CD4-positive, alpha-beta T cell treated with Interleukin-15 for 4 hours (primary cell): ENCODE results near the gene HIPK2.
A peak's percentile ranks its signal among the peaks of the same experiment; 100 is the strongest.

Experiments used
- DNase-seq: peaks from one replicate; pipeline ENCODE4 v3.0.0-alpha.2; 2020; ENCODE audit warnings: low spot score

HIPK2 gene

DNA sequence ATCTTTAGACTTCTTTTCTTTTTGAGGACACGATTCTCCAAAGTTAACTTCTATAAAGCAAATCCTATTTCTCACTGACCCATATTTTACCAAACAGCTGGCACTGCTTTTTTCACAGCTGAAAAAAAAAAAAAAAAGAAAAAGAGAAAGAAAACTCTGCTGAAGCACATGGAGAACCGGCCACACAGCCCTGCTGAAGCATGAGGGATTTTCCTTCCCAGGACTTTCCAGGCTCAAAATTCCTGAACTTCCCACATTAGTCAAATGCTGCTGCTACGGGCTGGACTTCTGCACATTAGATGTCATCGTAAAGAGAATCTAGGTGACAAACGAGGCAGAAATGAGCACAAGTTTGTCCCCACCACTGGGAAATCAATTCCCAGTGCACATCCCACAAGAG, 25.2 kb downstream of the HIPK2 start:
- no peak for DNase-seq

- DNase-seq, result no peak
These were observed 25.6 kb downstream of the HIPK2 start for GRCh38 chr7:139752148-139752547.

DNA sequence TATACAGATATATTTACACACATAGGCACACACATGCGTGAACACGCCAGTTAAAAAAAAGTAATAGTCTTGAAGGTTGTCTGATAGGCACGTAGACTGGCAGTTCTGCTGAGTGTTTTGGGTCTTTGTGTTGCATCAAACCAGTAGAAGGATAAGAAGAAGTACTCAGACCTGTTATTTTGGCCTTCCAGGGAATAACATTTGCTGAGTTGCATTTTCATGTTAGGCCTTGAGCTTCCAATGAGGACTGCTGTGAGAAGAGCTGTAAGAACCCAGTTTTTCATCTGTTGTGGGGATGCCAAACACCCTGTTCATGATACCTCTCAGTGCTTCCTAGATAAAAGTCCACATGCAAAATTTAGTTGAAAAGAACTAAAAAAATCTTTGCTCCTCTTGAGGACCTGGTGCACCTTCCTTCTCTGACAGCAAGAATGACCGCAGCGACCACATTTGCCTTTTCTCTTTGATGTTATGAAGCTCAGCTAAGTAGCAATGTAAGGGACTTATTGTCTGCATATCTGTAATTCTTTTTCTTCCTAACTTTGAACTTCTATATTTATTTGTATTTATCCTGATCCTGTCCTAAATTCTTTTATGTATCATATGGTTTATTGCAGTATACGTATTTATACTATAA, 27.2 kb downstream of the HIPK2 start:
- DNase-seq, result no peak

DNA sequence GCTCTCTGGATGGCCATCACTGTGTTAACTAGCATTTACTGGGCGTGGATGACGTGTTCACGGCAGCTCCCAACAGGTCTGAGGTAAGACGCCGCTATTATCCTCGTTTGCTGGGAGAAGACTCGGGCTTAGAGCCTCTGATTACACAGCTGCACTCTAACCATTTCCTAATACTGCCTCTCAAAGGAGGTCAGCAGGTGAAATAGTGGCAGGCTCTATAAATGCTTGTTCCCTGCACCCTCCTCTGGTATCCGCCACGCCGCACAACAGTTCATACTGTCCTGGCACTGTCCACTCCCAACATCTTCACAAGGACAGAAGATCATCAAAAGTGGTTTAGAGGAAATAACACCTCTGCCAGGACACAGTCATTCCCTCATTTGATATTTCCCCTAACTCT, 28.3 kb downstream of the HIPK2 start:
- no peak for DNase-seq

DNA sequence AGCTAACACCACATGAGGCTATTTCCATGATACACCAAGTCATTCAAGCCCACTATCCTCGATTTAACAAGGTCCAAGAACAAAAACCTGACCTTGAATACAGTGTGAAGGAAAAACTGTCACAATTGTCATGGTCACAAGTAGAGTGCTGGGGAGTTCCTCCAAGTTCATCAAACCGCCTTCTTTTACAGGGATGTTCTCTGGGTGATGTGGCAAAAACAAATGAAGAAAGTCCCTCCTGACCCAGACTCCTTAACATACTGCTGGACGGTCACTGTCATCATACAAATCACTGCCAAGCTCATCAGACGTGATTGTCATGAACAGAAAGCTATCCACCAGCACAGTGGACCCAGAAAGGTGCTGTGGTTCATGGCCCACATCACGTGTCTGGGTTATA, 28.9 kb downstream of the HIPK2 start:
- DNase-seq, result no peak

DNA sequence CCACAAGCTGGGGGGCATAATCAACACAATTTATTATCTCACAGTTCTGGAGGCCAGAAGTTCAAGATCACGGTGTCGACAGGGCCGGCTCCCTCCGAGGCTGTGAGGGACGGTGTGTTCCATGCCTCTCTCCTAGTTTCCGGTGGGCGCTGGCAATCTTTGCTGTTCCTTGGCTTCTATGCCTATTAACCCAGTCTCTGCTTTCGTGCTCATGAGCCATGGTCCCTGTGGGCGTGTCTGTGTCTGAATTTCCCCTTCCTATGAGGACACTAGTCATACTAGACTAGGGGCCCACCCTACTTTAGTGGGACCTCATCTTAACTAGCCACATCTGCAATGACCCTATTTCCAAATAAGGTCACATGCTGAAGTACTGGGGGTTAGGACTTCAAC, 29.4 kb downstream of the HIPK2 start:
- no peak for DNase-seq

GRCh38 chr7:139747662-139748372, 30.0 kb downstream of the HIPK2 start:
- no peak for DNase-seq

GRCh38 chr7:139746652-139747051, 31.1 kb downstream of the HIPK2 start:
- no peak for DNase-seq

DNA sequence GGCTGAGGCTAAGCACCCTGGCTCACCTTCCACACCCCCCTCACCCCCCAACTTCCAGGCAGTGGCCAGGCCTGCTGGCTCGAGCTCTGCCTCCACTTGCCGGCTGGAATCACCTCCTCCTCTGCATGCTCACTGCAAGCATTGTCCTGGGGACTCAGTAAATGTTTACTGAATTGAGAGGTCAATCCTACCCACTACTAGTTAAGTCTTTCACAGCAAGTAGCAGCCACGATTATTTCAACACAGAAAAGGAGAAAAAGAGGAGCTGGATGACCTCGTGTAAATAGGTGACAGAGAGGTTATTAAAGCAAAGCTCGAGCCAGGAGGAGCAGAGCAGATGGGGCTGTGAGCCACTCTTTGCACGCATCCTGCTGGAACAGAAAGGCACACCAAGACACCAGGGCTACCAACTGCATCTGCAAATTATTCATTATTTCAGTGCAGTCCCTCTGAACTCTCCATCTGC, 32.1 kb downstream of the HIPK2 start:
- no peak for DNase-seq

DNA sequence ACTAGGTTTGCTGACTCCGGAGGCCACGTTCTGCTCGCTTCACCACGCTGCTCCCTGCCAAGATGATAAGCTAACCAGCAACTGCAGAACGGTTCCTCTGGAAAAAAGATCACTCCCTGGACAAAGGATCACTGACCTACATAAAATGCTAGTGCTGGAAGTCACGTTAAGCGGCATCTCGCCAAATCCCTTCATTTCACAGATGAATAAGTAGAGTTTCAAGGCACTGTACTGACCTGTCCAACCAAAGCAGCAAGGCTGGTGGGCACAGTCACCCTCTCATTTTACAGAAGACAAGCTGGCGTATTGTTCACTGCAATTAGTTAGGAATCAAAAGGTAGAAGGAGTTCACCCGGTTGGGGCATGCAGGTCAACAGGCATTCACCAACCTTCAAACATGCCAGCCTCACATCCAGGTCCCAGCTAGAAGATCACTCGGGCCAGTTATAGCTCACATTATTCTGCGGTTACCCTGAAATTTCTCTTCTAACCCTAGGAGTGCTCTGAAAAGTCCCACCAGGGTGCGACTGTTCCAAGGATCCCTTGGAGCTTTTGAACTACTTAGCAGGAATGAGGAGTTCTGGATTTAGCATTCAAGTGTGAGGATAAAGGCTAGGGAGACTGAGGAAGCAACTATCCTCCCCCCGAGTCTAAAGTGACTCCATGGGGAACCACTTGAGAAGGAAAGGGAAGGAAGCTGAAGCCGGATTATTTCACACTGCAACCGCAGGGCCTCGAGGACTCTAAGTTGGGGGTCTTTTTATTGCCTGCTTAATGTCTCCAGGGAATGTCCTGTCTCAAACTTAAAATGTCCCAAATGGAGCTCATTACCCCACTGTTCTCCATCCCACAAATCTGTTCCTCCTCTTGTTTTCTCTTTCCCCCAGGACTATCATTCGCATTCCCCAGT, 32.8 kb downstream of the HIPK2 start:
- DNase-seq, result no peak

DNA sequence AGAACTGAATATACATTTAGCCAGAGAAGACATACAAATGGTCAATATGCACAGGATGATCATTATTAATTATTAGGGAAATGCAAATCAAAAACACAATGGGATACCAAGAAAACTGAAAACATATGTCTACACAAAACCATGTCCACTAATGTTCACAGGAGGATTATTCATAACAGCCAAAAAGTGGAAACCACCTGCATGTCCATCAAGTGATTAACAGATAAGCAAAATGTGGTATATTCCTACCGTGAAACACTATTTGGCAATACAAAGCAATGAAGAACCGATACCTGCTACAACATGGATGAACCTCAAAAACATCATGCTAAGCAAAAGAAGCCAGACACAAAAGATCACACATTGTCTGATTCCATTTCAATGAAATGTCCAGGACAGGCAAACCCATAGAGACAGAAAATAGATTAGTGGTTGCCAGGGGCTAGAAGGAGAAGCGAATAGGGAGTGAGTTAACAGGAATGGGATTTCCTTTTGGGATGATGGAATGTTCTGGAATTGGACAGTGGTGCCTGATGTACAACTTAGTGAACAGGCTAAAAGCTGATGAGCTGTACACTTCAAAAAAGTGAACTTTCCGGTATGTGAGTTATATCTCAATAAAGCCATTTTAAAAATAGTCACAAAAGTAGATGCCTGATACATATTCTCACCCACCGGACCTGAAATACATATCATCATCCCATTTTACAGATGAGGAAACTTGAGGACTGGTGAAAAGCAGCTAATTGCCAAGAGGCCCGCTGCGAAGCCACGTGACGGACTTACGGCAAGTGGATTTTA, 33.6 kb downstream of the HIPK2 start:
- DNase-seq, result no peak

DNA sequence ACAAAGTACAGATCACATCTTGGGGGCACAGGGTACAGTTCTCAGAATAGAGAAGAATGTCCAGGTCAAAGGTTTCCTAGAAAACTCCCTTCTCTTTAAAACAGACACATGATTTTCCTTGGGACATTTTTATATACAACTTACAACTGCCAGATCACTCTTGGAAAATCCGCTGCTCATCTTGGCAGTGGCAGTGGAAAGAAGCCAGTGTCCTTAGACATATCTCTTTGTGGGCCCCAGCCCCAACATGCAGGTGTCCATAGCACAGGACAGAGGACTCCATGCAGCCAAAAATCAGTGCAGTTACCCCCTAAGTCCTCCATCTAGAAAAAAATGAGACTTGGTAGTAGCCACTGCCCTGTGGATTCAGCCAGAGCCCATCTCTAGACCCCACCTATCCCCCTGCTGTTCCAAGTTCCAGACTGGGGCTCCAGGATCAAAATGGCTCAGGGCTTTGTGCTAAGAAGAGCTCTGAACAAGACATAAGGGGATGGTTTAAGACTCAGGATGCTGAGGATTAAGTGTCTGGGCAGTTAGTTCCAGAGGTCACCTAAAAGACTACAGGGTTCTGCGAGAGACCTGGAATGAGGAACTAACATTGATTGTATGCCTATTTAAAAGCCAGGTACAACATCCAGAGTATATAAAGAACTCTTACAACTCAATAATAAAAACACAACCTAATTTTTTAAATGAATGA, 34.4 kb downstream of the HIPK2 start:
- DNase-seq, result no peak

DNA sequence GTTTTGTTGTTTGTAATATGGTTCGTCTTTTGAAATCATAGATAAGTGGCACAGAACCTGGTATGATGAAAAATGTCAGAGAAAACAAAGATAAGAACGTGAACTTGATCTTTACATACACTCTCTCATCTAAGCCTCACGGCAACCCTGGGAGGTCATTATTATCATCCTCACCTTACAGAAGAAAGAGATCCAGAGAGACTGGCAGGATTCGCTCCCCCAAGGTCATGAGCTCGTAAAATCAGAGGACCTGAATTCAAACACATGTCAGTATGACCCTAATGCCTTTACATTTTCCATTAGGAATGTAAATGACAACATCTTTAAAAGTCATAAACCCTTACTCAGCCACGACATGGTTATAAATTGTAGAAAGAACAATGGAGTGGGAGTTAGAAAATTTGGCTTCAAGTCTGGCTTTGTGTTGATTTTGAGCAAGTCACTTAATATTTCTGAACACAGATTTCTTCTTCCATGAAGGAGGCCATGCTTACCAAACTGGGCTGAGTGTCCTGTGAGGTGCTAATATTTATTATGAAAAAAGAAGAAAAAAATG, 35.9 kb downstream of the HIPK2 start:
- DNase-seq, result no peak

GRCh38 chr7:139741239-139741638, 36.6 kb downstream of the HIPK2 start:
- no peak for DNase-seq

GRCh38 chr7:139739863-139740597, 37.8 kb downstream of the HIPK2 start:
- no peak for DNase-seq

GRCh38 chr7:139738772-139739171, 39.0 kb downstream of the HIPK2 start:
- DNase-seq, result no peak

DNA sequence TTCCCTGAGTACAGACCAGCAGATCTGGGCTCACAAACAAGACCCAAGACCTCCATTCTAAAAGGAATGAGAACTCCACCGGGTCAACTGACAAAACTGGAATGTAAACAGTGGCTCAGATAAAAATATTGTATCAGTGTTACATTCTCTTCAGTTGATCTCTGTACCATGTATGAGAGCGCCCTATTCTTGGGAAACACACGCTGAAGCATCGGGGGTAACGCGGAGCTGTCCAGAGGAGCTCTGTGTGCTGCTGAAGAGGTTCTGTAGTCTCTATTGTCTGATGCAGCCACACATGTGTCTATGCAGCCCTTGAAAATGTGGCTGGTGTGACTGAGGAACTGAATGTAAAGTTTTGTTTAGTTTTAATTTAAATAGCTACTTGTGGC, 39.7 kb downstream of the HIPK2 start:
- DNase-seq, result no peak

DNA sequence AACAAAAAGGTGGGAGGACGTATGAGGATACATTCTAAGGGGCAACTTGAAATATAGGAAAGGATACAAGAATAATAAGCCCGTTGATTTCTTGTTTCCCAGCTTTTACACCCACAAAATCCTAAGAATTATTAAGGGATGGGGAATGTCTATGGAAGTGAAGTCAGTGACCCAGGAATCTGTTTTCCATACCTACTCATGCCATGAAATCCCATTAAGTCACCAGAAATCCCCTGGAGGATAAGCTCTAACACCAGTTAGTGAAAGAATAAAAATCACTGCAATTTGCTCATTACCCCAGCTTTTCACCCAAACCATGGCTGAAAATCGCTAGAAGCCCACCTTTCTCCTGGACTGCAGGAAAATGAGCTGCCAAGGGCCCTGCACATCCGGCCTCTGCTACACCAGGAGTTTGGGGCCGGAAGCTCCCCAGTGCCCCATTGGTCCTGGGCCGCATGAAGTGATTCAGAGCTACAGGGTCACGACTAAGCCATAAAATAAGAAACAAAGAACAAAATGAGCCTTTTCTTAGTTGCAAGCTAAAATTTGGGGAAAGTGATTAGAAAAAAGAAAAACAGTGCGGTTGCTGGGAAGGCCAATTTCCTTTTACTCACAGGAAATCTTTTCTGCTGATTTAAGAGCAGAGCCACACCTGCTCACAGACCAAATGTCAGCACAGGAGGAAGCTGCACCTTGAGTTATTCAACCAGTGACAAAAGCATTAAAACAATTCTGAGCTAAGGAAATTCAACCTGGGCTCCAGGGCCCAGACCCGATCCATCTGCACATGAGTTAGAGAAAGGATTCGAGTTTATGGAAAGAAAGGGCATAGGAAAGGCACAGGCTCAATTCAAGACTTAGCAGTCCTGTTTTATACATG, 40.3 kb downstream of the HIPK2 start:
- peak; percentile 13 for DNase-seq

- no peak for DNase-seq
These were observed 41.7 kb downstream of the HIPK2 start for GRCh38 chr7:139735912-139736595.
